Measurements from ENCODE around the gene LGALS14. TPM values are rescaled to one million over a fixed set of nuclear protein-coding genes. Genes with fewer than 3 reads are reported as not detected.
"Not testable (repeated sequence)": the region's sequence is repeated elsewhere in the genome, so short reads cannot be mapped to it uniquely, and the experiment has no call there.

The LGALS14 gene
- total RNA-seq, 2 experiments from 2014 or later, result not detected

DNA sequence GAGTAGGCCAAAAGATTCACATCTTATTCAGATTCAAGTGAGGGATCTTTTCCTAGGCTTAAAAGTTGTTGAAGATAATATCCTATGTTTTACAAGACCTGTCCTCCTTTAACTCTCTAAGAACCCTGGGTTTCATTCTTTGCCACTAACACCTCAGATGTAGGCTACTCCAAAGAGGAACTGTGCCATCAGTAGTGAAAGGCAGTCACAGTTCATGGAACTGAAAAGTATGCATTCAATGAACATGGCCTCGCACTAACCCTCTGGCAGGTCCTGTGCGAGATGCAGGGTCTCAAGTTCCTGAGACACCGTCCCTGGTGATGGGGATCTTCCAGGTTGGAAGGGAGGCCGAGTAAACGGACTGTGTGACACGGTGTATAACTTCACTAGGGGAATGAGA is 4.3 kb downstream of the LGALS14 start:
- H3K4me3 Mint-ChIP-seq, result no peak overlapping the region
- H3K27me3 Mint-ChIP-seq, result peaks cover 10% of the 10 kb centered on the region
- POLR2A ChIA-PET, result no interaction called here
- H3K9me3 Mint-ChIP-seq, result peaks cover 11% of the 10 kb centered on the region
- DNase-seq (no peak), ATAC-seq (ENCODE audit: low read depth) (no peak)
- no peak overlapping the region for H3K27ac Mint-ChIP-seq
- H3K36me3 Mint-ChIP-seq, result peaks cover 6% of the 10 kb centered on the region
- peaks cover 5% of the 10 kb centered on the region for H3K4me1 Mint-ChIP-seq

DNA sequence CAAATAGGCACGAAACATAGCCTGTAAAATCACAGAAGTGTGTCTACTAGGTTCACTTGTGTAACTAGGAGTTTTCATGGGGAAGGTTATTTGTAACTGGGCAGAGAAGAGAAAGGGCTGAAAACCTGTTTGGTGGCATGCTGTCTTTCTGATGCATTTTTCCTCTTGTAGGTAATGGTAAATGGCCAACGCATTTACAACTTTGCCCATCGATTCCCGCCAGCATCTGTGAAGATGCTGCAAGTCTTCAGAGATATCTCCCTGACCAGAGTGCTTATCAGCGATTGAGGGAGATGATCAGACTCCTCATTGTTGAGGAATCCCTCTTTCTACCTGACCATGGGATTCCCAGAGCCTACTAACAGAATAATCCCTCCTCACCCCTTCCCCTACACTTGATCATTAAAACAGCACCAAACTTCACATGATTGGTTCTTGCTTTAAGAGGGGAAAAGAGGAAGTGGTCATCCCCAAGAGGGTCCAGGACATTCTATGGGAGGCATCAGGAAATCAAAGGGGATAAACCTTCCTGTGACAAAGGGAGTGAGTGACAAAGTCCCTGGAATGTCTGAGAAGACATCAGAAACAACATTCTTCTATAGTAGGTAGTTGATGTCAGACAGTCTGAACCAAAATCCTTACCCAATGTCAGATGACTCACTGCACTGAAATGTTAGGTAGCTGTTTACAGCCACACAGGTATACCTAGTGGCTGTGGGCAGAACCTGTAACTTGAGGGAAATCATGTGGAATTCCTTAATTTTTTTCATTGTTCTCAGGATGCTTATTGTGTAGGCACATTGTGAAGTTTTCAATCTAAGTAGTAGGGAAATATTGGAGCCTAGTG is 5.0 kb downstream of the LGALS14 start:
- peaks cover 5% of the 10 kb centered on the region for H3K4me1 Mint-ChIP-seq
- H3K4me3 Mint-ChIP-seq, result no peak overlapping the region
- peaks cover 11% of the 10 kb centered on the region for H3K9me3 Mint-ChIP-seq
- no peak for DNase-seq
- POLR2A ChIA-PET, result no interaction called here
- ATAC-seq (ENCODE audit: low read depth), result no peak
- H3K36me3 Mint-ChIP-seq, result peaks cover 6% of the 10 kb centered on the region
- no peak overlapping the region for H3K27ac Mint-ChIP-seq
- H3K27me3 Mint-ChIP-seq, result peaks cover 10% of the 10 kb centered on the region

DNA sequence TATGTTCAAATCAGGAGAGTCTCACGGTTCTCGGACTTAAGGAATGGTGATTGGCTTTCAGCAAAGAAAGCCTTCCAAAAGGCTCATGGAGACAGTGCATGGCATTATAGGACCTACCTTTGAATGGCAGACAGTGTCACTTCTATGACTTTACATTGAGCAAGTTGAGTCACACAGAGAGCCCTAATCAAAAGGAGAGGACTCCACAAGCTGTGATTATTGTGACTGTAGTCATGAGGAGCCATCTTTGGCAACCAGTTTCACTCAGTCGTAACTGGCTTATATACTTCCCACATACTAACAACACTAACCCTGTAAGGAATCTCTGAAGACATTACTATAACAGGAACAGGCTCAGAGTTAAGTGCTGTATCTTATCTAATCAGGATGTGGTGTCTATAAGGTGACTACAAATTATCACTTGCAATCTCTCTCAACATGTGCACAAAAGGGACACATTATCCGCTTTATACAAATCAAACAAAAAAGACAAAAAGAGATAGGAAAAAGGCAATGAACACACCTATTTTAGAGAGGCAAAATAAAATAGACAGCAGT is 6.1 kb downstream of the LGALS14 start:
- no peak for DNase-seq
- Mint-ChIP-seq H3K27ac (no peak overlapping the region), H3K36me3 (peaks cover 6% of the 10 kb centered on the region), H3K4me1 (peaks cover 5% of the 10 kb centered on the region), H3K4me3 (no peak overlapping the region), H3K27me3 (peaks cover 13% of the 10 kb centered on the region), H3K9me3 (peaks cover 9% of the 10 kb centered on the region)
- POLR2A ChIA-PET, result no interaction called here
- no peak for ATAC-seq (ENCODE audit: low read depth)

DNA sequence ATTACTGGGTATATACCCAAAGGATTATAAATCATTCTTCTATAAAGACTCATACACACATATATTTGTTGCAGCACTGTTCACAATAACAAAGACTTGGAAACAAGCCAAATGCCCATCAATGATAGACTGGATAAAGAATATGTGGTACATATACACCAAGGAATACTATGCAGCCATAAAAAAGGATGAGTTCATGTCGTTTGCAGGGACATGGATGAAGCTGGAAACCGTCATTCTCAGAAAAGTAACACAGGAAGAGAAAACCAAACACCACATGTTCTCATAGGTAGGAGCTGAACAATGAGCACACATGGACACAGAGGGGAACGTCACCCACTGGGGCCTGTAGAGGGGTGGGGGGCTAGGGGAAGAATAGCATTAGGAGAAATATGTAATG is 15.9 kb downstream of the LGALS14 start:
- ATAC-seq (ENCODE audit: low read depth); H3K27ac Mint-ChIP-seq; H3K36me3 Mint-ChIP-seq; H3K4me1 Mint-ChIP-seq; H3K4me3 Mint-ChIP-seq; POLR2A ChIA-PET; DNase-seq; H3K9me3 Mint-ChIP-seq: not testable (repeated sequence)
- peaks cover 46% of the 10 kb centered on the region for H3K27me3 Mint-ChIP-seq

DNA sequence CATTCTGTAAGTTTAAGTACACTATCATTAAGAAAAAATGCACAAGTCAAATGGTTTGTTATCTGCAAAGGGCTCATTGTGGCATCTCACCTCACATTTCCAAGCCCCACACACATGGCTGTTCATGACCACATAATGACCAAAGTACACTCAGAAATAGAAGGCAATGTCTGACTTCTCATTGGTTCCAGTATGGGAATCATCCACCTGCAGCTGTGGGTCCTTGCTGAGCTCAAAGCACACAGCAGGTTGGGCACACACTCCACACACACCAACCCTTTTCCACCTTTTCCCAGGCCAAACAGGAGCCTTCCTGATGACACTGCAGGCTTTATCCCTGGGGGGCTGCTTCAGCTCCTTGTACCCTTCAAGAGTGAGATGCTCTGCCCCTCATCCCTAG is 21.7 kb downstream of the LGALS14 start:
- H3K27me3 Mint-ChIP-seq, result peaks cover 14% of the 10 kb centered on the region
- DNase-seq (no peak), ATAC-seq (ENCODE audit: low read depth) (no peak)
- H3K27ac Mint-ChIP-seq, result no peak overlapping the region
- H3K36me3 Mint-ChIP-seq, result no peaks in the 10 kb centered on the region
- peaks cover under 1% of the 10 kb centered on the region for H3K4me1 Mint-ChIP-seq
- POLR2A ChIA-PET, result no interaction called here
- H3K9me3 Mint-ChIP-seq, result no peaks in the 10 kb centered on the region
- no peak overlapping the region for H3K4me3 Mint-ChIP-seq

DNA sequence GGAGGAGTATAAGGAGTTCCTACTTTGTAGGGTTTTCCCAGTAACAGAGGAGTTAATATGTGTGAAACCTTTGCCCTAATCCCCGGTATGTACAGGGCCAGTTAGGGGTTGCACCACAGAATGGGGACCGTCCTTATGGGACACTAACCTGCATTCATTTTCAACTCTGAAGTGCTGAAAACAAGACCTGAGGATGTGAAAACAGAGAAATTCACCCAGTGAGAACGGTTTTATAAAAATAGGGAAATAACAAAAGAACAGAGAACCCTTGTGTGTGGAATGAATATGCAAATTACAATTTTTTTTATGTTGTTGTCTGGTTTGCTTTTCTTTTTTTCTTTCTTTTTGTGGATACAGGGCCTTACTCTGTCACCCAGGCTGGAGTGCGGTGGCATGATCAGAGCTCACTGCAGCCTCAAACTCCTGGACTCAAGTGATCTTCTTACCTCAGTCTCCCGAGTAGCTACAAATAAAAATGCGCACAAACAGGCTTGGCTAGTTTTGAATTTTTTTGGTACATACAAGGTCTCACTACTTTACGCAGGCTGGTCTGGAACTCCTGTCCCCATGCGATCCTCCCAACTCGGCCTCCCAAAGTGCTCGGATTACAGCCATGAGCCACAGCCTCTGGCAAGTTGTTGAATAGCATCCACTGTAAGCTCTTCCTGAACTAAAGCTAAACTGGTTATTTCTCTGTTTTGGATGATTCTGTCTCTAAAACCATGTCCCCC is 23.0 kb downstream of the LGALS14 start:
- Mint-ChIP-seq H3K9me3 (no peaks in the 10 kb centered on the region), H3K36me3 (no peaks in the 10 kb centered on the region), H3K4me3 (no peak overlapping the region), H3K27ac (no peak overlapping the region), H3K4me1 (peaks cover 1% of the 10 kb centered on the region), H3K27me3 (peaks cover 12% of the 10 kb centered on the region)
- ATAC-seq (ENCODE audit: low read depth) (no peak), DNase-seq (no peak)
- POLR2A ChIA-PET, result no interaction called here

DNA sequence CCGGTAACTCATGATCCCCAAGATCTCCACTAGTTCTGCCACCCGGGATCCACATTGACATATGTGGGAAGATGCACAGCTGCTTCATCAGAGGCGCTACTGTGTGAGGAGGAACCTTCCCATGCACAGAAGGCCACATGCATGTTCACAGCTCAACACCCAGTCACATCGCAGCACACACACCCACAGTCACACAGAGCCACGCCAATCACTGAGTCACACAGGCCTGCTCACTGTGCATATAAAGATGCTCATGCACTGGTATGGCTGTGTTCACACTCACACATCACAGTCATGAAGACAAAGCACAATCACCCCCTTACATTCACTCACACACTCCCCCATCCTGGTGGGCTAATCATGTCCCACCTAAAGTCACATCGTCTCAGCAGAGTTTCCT is 23.8 kb downstream of the LGALS14 start:
- H3K9me3 Mint-ChIP-seq, result peaks cover under 1% of the 10 kb centered on the region
- POLR2A ChIA-PET, result no interaction called here
- ATAC-seq (ENCODE audit: low read depth) (no peak), DNase-seq (no peak)
- no peak overlapping the region for H3K4me3 Mint-ChIP-seq
- peaks cover 1% of the 10 kb centered on the region for H3K4me1 Mint-ChIP-seq
- no peaks in the 10 kb centered on the region for H3K36me3 Mint-ChIP-seq
- H3K27me3 Mint-ChIP-seq, result peaks cover 12% of the 10 kb centered on the region
- H3K27ac Mint-ChIP-seq, result no peak overlapping the region

DNA sequence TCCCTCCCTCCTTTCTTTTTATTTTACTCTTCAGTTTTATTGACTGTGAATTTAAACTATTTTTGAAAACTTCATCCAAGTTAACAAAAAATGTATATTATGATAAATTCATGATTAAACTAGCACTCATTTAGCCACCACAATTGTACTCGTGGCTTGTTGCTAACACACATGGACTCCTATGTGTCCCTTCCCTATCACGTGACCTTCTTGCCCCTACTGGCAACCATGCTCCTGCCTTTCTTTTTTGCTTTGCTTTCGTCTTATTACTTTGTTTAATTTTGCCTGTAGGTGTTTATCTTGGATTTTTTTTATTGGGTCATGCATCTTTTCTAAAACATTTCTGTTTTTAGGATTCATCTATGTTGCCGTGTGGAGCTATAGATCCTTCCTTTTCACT is 25.3 kb downstream of the LGALS14 start:
- DNase-seq, result no peak
- no peak for ATAC-seq (ENCODE audit: low read depth)
- Mint-ChIP-seq H3K27me3 (peaks cover 5% of the 10 kb centered on the region), H3K27ac (no peak overlapping the region), H3K36me3 (no peaks in the 10 kb centered on the region), H3K4me3 (no peak overlapping the region), H3K9me3 (peaks cover 2% of the 10 kb centered on the region), H3K4me1 (peaks cover 1% of the 10 kb centered on the region)
- POLR2A ChIA-PET, result no interaction called here

DNA sequence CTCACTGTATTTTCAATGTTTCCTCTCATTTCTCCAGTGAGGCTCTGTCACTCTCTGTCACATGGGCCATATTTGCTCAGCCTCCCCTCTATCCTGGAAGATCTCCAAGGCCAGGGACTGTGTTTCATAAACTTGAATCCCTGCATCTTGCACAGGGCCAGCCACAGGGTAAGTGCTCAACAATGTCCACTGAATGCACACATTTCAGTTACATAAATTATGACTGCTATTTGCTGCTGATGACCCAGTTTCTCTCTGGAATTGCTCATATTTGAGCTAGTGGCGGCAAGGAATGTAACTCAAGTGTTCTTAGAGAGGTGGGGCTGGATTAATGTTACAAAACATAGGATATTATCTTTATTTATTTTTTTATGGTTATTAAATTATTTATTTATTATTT is 27.4 kb downstream of the LGALS14 start:
- Mint-ChIP-seq H3K27ac (no peak overlapping the region), H3K4me3 (no peak overlapping the region), H3K9me3 (peaks cover 2% of the 10 kb centered on the region), H3K36me3 (no peaks in the 10 kb centered on the region), H3K4me1 (peaks cover 3% of the 10 kb centered on the region), H3K27me3 (peaks cover 5% of the 10 kb centered on the region)
- DNase-seq, result no peak
- POLR2A ChIA-PET, result no interaction called here
- no peak for ATAC-seq (ENCODE audit: low read depth)

DNA sequence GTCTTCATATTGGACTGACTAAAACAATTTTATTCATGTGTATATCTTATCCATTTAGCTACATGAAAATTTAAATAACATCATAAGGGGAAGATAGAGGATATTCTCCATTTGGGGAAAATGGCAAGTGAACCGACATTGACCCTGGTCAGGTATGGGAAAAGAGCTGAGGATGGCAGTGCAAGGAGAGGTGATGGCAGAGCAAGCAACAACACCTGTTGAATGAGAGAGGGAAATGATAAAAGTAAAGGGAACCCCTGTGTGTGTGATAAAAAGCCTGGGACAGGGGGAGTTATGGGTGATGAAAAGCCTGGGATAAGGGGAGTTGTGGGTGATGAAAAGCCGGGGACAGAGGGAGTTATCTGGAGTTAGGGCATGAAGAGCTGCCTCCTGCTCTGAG is 29.6 kb downstream of the LGALS14 start:
- H3K36me3 Mint-ChIP-seq, result no peaks in the 10 kb centered on the region
- DNase-seq, result no peak
- peaks cover 3% of the 10 kb centered on the region for H3K4me1 Mint-ChIP-seq
- POLR2A ChIA-PET, result no interaction called here
- peaks cover 6% of the 10 kb centered on the region for H3K27me3 Mint-ChIP-seq
- H3K27ac Mint-ChIP-seq, result no peak overlapping the region
- H3K9me3 Mint-ChIP-seq, result peaks cover 2% of the 10 kb centered on the region
- no peak for ATAC-seq (ENCODE audit: low read depth)
- H3K4me3 Mint-ChIP-seq, result no peak overlapping the region

DNA sequence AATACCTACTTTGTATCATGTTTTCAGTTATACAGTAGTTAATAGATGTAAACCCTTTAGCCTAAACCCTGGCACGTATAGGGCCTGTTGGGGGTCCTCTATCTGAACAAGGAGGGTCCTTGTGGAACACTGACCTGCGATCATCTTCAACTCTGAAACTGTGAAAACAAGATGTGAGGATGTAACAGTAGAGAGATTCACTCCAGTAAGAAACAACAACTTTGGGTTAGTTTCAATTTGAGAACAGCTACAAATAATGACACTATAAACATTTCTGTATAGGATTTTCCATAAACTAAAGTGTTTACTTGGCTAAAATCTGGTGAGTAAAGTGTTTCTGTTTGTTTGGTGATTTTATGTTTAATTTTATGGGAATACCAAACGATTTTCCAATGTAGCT is 31.4 kb downstream of the LGALS14 start:
- no peak overlapping the region for H3K27ac Mint-ChIP-seq

DNA sequence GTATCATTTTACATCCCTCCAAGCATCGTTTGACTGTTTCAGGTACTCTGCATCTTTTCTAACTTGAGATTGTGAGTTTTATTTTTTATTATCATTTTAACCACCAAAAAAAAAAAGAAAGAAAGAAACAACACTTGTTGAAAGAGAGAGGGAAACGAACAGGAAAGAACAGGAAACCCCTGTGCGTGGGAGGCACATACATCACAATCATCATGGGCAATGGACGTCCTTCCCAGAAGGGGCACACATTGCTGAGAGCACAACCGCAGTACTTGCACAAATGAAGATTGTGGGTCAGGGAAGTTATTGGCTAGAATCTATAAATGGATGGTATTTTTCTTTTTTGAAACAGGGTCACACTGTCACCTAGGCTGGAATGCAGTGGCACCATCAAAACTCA is 31.8 kb downstream of the LGALS14 start:
- no peak overlapping the region for H3K4me3 Mint-ChIP-seq

More for the DNA sequence above, 31.4 kb downstream of the LGALS14 start:
- POLR2A ChIA-PET, result interaction anchor here (0.7 kb wide), 1 partner anchor 206 kb away, joined by 4 read pairs; no protein-coding TSS in a partner anchor
- ATAC-seq (ENCODE audit: low read depth) (no peak), DNase-seq (no peak)
- Mint-ChIP-seq H3K27me3 (peaks cover 14% of the 10 kb centered on the region), H3K36me3 (no peaks in the 10 kb centered on the region), H3K4me1 (peaks cover 10% of the 10 kb centered on the region), H3K4me3 (no peak overlapping the region), H3K9me3 (peaks cover 2% of the 10 kb centered on the region)

DNA sequence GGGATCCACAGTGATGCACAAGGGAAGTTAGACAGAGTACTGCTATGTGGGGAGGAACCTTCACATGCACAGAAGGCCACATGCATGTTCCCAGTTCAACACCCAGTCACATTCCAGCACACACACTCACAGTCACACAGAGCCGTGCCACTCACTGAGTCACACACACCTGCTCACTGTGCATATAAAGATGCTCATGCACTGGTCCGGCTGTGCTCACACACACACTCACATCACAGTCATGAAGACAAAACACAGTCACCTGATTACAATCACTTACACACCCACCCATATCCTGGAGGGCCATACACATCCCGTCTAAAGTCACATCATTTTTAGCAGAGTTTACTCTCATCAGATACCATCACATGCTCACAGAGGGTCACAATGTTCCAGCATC is 33.1 kb downstream of the LGALS14 start:
- Mint-ChIP-seq H3K4me1 (peaks cover 9% of the 10 kb centered on the region), H3K4me3 (no peak overlapping the region), H3K36me3 (no peaks in the 10 kb centered on the region), H3K27ac (no peak overlapping the region), H3K27me3 (peaks cover 21% of the 10 kb centered on the region), H3K9me3 (peaks cover 2% of the 10 kb centered on the region)
- DNase-seq (no peak), ATAC-seq (ENCODE audit: low read depth) (no peak)
- POLR2A ChIA-PET, result no interaction called here

More for the DNA sequence above, 31.8 kb downstream of the LGALS14 start:
- Mint-ChIP-seq H3K4me1 (peaks cover 9% of the 10 kb centered on the region), H3K9me3 (peaks cover 2% of the 10 kb centered on the region), H3K27ac (no peak overlapping the region), H3K36me3 (no peaks in the 10 kb centered on the region), H3K27me3 (peaks cover 12% of the 10 kb centered on the region)
- ATAC-seq (ENCODE audit: low read depth) (no peak), DNase-seq (no peak)
- POLR2A ChIA-PET, result interaction anchor here (0.7 kb wide), 1 partner anchor 206 kb away, joined by 4 read pairs; no protein-coding TSS in a partner anchor

DNA sequence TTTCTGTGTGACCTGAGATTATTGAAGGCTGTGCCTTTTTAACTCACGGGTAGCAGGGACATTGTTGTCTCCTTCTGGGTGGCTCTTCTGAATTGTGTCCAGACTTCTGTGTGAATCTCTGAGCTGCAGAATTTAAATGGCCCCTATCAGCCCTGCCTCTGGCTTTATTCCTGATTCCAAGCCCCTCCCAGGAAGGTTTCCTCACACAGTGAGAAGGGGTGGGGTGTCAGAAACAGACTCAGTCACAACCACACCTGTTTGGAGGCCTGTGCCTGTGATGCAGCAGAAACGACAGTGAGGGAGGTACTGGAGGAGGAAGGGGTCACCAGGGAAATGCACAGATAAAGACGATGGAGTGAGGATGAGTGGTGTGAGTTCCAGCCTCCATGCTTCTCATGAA is 33.6 kb downstream of the LGALS14 start, which contains the start of gene CLC:
Gene CLC, minus strand, starts transcription at position 139 of the 400 bp plus-strand sequence. Its CDS starts 77 bp downstream, at position 62.
- Mint-ChIP-seq H3K9me3 (peaks cover 2% of the 10 kb centered on the region), H3K4me3 (no peak within 1 kb of the TSS), H3K36me3 (no peaks in the 10 kb centered on the region), H3K27me3 (peaks cover 22% of the 10 kb centered on the region), H3K27ac (no peak within 1 kb of the TSS), H3K4me1 (peaks cover 9% of the 10 kb centered on the region)
- ATAC-seq (ENCODE audit: low read depth) (no peak), DNase-seq (no peak)
- POLR2A ChIA-PET, result no interaction called here
